ENCODE data around the gene MLLT3. TPM values are rescaled to one million over a fixed set of nuclear protein-coding genes. Genes with fewer than 3 reads are reported as not detected.

The MLLT3 gene
- total RNA-seq, 1 experiment from 2014 or later, result 37.6 TPM

GRCh38 chr9:20387062-20387461 is 235.2 kb downstream of the MLLT3 start:
- no peak for DNase-seq (ENCODE audit: low read depth)
- in situ Hi-C loops (cut with HindIII; ENCODE audit: low pct_unique_long_range_greater_than_20kb, low sequenced_read_pairs), result no loop called here

GRCh38 chr9:20384642-20385041 is 237.7 kb downstream of the MLLT3 start:
- in situ Hi-C loops (cut with HindIII; ENCODE audit: low pct_unique_long_range_greater_than_20kb, low sequenced_read_pairs), result no loop called here
- no peak for DNase-seq (ENCODE audit: low read depth)

- DNase-seq (ENCODE audit: low read depth), result no peak
- in situ Hi-C loops (cut with HindIII; ENCODE audit: low pct_unique_long_range_greater_than_20kb, low sequenced_read_pairs), result no loop called here
Observed at GRCh38 chr9:20382460-20383071, 239.7 kb downstream of the MLLT3 start.

GRCh38 chr9:20380546-20380945 is 241.8 kb downstream of the MLLT3 start:
- no peak for DNase-seq (ENCODE audit: low read depth)
- in situ Hi-C loops (cut with HindIII; ENCODE audit: low pct_unique_long_range_greater_than_20kb, low sequenced_read_pairs), result no loop called here

GRCh38 chr9:20379804-20380225 is 242.5 kb downstream of the MLLT3 start:
- in situ Hi-C loops (cut with HindIII; ENCODE audit: low pct_unique_long_range_greater_than_20kb, low sequenced_read_pairs), result no loop called here
- DNase-seq (ENCODE audit: low read depth), result peak; percentile 47

GRCh38 chr9:20378851-20379250 is 243.4 kb downstream of the MLLT3 start:
- DNase-seq (ENCODE audit: low read depth), result no peak
- in situ Hi-C loops (cut with HindIII; ENCODE audit: low pct_unique_long_range_greater_than_20kb, low sequenced_read_pairs), result no loop called here

GRCh38 chr9:20377790-20378189 is 244.5 kb downstream of the MLLT3 start:
- in situ Hi-C loops (cut with HindIII; ENCODE audit: low pct_unique_long_range_greater_than_20kb, low sequenced_read_pairs), result no loop called here
- no peak for DNase-seq (ENCODE audit: low read depth)

GRCh38 chr9:20376731-20377375 is 245.4 kb downstream of the MLLT3 start:
- in situ Hi-C loops (cut with HindIII; ENCODE audit: low pct_unique_long_range_greater_than_20kb, low sequenced_read_pairs), result no loop called here
- no peak for DNase-seq (ENCODE audit: low read depth)

GRCh38 chr9:20376042-20376441 is 246.3 kb downstream of the MLLT3 start:
- in situ Hi-C loops (cut with HindIII; ENCODE audit: low pct_unique_long_range_greater_than_20kb, low sequenced_read_pairs), result no loop called here

GRCh38 chr9:20373263-20373662 is 249.0 kb downstream of the MLLT3 start:
- no peak for DNase-seq (ENCODE audit: low read depth)
- in situ Hi-C loops (cut with HindIII; ENCODE audit: low pct_unique_long_range_greater_than_20kb, low sequenced_read_pairs), result no loop called here

More at GRCh38 chr9:20376042-20376441, 246.3 kb downstream of the MLLT3 start:
- DNase-seq (ENCODE audit: low read depth), result no peak

- in situ Hi-C loops (cut with HindIII; ENCODE audit: low pct_unique_long_range_greater_than_20kb, low sequenced_read_pairs), result no loop called here
- DNase-seq (ENCODE audit: low read depth), result no peak
Observed at GRCh38 chr9:20369391-20369790, 252.9 kb downstream of the MLLT3 start.

GRCh38 chr9:20367855-20368254 is 254.4 kb downstream of the MLLT3 start:
- in situ Hi-C loops (cut with HindIII; ENCODE audit: low pct_unique_long_range_greater_than_20kb, low sequenced_read_pairs), result no loop called here
- no peak for DNase-seq (ENCODE audit: low read depth)

GRCh38 chr9:20364959-20365358 is 257.3 kb downstream of the MLLT3 start:
- DNase-seq (ENCODE audit: low read depth), result no peak
- in situ Hi-C loops (cut with HindIII; ENCODE audit: low pct_unique_long_range_greater_than_20kb, low sequenced_read_pairs), result no loop called here

- in situ Hi-C loops (cut with HindIII; ENCODE audit: low pct_unique_long_range_greater_than_20kb, low sequenced_read_pairs), result no loop called here
- no peak for DNase-seq (ENCODE audit: low read depth)
Observed at GRCh38 chr9:20363233-20363632, 259.1 kb downstream of the MLLT3 start.

- DNase-seq (ENCODE audit: low read depth), result no peak
- in situ Hi-C loops (cut with HindIII; ENCODE audit: low pct_unique_long_range_greater_than_20kb, low sequenced_read_pairs), result no loop called here
Observed at GRCh38 chr9:20361656-20362570, 260.4 kb downstream of the MLLT3 start.

GRCh38 chr9:20361229-20361628 is 261.1 kb downstream of the MLLT3 start:
- DNase-seq (ENCODE audit: low read depth), result no peak
- in situ Hi-C loops (cut with HindIII; ENCODE audit: low pct_unique_long_range_greater_than_20kb, low sequenced_read_pairs), result no loop called here

GRCh38 chr9:20358207-20358606 is 264.1 kb downstream of the MLLT3 start:
- in situ Hi-C loops (cut with HindIII; ENCODE audit: low pct_unique_long_range_greater_than_20kb, low sequenced_read_pairs), result loop anchor here (10.0 kb wide), 1 partner anchor 267 kb away; the partner anchor contains the start of gene MLLT3
- DNase-seq (ENCODE audit: low read depth), result no peak

- in situ Hi-C loops (cut with HindIII; ENCODE audit: low pct_unique_long_range_greater_than_20kb, low sequenced_read_pairs), result loop anchor here (10.0 kb wide), 1 partner anchor 268 kb away; the partner anchor contains the start of gene MLLT3
- DNase-seq (ENCODE audit: low read depth), result no peak
Observed at GRCh38 chr9:20357037-20357432, 265.3 kb downstream of the MLLT3 start.
